A549 treated with GW870086 at 1 μM for 4 hours (cell line): ENCODE data around the gene ANKRD24. TPM values are rescaled to one million over a fixed set of nuclear protein-coding genes. Genes with fewer than 3 reads are reported as not detected.

Experiments
- total RNA-seq: library from RNA; stranded (reverse); fragments of 200-300 nt; extraction: Qiagen RNA extraction; gene quantifications from 5 replicates; pipeline ENCODE4 v1.2.3, GENCODE V29; 2022; ENCODE audit warnings: low read depth

ANKRD24 gene
- total RNA-seq: 0.15 to 0.33 TPM (median 0.22 TPM) in 5 replicates

GRCh38 chr19:4182084-4182810 is at the start of gene ANKRD24, which contains the start of gene SIRT6:
Gene ANKRD24 (plus strand): TSS chr19:4182689. CDS start chr19:4186426, 3,737 bp downstream.
Gene SIRT6 (minus strand): TSS chr19:4182563. CDS start chr19:4182539, 24 bp downstream.

DNA sequence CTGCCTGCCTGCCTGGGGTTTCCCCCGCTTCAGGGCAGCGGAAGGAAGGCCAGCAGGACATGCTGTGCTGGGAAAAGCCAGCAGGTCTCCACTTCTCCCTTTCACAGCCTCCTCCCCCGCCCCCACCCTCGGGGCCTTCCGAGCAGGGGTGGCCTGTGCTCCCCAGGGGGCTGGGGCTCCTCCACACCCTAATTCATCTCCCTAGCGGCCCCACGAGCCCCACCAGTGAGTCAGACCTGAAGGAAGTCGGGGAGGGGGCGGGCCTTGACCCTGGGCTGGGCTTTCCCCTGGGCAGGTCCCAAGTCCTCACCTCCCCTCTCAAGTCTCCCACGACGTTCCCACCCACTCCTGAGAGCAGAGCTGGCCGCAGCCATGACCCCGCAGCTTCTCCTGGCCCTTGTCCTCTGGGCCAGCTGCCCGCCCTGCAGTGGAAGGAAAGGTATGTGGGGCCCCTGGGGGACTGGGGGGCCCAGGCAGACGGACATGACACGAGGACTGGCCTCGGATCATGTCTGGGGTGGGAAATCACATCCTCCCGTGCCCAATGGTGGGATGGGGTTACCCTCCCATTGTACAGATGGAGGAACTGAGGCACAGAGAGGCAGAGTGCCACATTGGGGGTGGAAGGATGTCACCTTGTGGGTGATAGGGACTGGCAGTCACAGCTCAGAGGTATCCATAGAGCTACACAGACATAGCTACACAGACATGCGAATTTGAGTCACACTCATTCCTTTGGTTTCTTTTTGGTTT is 46.9 kb downstream of the ANKRD24 start, which contains the start of gene EBI3:
EBI3 (plus strand) TSS at position 345 of the 753 bp plus-strand sequence; CDS start at position 373, 28 bp downstream.

DNA sequence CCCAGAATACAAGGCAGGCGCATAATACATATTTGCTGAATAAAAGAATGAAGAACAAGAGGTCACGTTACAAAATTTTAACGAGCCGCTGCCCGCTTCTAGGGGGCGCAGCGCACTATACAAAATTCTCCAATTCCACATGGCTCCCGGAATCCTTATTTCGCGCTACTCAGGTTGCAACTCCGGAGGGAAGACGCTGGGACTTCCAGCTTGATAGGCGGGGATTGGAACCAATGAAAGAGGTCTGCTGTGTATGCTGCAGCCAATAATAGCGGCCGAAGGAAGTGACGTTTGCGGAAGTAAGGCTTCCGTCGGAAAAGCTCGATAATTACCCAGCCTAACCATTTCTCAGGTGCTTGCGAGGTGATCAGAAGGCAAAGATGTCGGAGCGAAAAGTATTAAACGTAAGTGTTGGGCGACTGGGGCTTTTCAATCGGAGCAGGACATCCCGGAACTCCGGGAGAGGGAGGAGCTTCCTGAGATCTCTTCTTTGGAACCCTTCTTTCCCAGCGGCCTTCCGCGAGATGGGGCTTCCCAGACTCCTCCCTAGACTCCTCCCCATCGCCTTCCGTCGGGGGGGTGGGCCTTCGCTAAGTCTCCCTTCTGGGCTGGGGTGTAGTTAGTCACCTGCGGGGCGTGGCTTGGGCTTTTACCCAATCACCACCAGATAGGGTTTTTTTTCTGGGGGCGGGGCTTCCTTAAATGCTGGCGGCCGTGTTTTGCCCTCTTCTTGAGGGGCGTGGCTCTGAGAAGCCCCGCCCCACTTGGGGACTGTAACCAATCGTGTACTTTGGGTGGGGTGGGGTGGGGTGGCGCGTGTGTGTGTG is 64.5 kb downstream of the ANKRD24 start, which contains the start of gene YJU2:
YJU2 (plus strand) TSS at position 314 of the 827 bp plus-strand sequence; CDS start at position 381, 67 bp downstream.

Other genes with a start within 250 kb of the ANKRD24 start
- not detected in 5 replicates for gene NMRK2, start 249.6 kb upstream of the ANKRD24 start, total RNA-seq
- 41.5 to 46.1 TPM (median 43.6 TPM) in 5 replicates for gene DAPK3, start 211.6 kb upstream of the ANKRD24 start, total RNA-seq
- 859 to 1,088 TPM (median 1,044 TPM) in 5 replicates for gene EEF2, start 197.2 kb upstream of the ANKRD24 start, total RNA-seq
- 13.7 to 16.9 TPM (median 15.9 TPM) in 5 replicates for gene PIAS4, start 175.0 kb upstream of the ANKRD24 start, total RNA-seq
- 15.3 to 22.1 TPM (median 20.9 TPM) in 5 replicates for gene ZBTB7A, start 115.8 kb upstream of the ANKRD24 start, total RNA-seq
- gene MAP2K2, start 58.6 kb upstream of the ANKRD24 start, total RNA-seq: 118 to 168 TPM (median 160 TPM) in 5 replicates
- 0.07 to 0.16 TPM (median 0.11 TPM) in 3 of 5 replicates, not detected in the others for gene CREB3L3, start 29.1 kb upstream of the ANKRD24 start, total RNA-seq
- 27.5 to 37.0 TPM (median 31.9 TPM) in 5 replicates for gene SIRT6, start 126 bp upstream of the ANKRD24 start, total RNA-seq
- gene EBI3, start 46.8 kb downstream of the ANKRD24 start, total RNA-seq: 2.7 to 4.6 TPM (median 3.1 TPM) in 5 replicates
- gene YJU2, start 64.4 kb downstream of the ANKRD24 start, total RNA-seq: 17.6 to 20.8 TPM (median 19.4 TPM) in 5 replicates
- not detected in 5 replicates for gene SHD, start 96.6 kb downstream of the ANKRD24 start, total RNA-seq
- gene TMIGD2, start 119.7 kb downstream of the ANKRD24 start, total RNA-seq: not detected in 5 replicates
- 6.3 to 9.6 TPM (median 8.5 TPM) in 5 replicates for gene FSD1, start 121.9 kb downstream of the ANKRD24 start, total RNA-seq
- not detected in 5 replicates for gene STAP2, start 156.1 kb downstream of the ANKRD24 start, total RNA-seq
- 5.8 to 12.9 TPM (median 11.1 TPM) in 5 replicates for gene MPND, start 160.9 kb downstream of the ANKRD24 start, total RNA-seq
- gene SH3GL1, start 217.9 kb downstream of the ANKRD24 start, total RNA-seq: 45.6 to 64.3 TPM (median 59.9 TPM) in 5 replicates
- gene CHAF1A, start 220.0 kb downstream of the ANKRD24 start, total RNA-seq: 18.3 to 21.9 TPM (median 20.8 TPM) in 5 replicates